ENCODE measurements around the gene KRTAP10-4.
"Not testable (repeated sequence)": the region's sequence is repeated elsewhere in the genome, so short reads cannot be mapped to it uniquely, and the experiment has no call there.

KRTAP10-4 gene, protein sequence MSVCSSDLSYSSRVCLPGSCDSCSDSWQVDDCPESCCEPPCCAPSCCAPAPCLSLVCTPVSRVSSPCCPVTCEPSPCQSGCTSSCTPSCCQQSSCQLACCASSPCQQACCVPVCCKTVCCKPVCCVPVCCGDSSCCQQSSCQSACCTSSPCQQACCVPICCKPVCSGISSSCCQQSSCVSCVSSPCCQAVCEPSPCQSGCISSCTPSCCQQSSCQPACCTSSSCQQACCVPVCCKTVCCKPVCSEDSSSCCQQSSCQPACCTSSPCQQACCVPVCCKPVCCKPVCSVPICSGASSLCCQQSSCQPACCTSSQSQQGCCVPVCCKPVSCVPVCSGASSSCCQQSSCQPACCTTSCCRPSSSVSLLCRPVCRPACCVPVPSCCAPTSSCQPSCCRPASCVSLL

DNA sequence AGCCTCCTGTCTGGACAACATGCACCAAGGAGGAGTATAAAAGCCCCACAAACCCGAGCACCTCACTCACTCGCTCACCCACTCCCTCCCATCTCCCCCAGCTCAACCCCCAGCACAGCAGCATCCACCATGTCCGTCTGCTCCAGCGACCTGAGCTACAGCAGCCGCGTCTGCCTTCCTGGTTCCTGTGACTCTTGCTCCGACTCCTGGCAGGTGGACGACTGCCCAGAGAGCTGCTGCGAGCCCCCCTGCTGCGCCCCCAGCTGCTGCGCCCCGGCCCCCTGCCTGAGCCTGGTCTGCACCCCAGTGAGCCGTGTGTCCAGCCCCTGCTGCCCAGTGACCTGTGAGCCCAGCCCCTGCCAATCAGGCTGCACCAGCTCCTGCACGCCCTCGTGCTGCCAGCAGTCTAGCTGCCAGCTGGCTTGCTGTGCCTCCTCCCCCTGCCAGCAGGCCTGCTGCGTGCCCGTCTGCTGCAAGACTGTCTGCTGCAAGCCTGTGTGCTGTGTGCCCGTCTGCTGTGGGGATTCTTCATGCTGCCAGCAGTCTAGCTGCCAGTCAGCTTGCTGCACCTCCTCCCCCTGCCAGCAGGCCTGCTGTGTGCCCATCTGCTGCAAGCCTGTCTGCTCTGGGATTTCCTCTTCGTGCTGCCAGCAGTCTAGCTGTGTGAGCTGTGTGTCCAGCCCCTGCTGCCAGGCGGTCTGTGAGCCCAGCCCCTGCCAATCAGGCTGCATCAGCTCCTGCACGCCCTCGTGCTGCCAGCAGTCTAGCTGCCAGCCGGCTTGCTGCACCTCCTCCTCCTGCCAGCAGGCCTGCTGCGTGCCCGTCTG is at the start of gene KRTAP10-4:
Gene KRTAP10-4, plus strand, starts transcription at position 100 of the 827 bp plus-strand sequence. Its CDS starts 30 bp downstream, at position 130.
- DNase-seq: not testable (repeated sequence)

DNA sequence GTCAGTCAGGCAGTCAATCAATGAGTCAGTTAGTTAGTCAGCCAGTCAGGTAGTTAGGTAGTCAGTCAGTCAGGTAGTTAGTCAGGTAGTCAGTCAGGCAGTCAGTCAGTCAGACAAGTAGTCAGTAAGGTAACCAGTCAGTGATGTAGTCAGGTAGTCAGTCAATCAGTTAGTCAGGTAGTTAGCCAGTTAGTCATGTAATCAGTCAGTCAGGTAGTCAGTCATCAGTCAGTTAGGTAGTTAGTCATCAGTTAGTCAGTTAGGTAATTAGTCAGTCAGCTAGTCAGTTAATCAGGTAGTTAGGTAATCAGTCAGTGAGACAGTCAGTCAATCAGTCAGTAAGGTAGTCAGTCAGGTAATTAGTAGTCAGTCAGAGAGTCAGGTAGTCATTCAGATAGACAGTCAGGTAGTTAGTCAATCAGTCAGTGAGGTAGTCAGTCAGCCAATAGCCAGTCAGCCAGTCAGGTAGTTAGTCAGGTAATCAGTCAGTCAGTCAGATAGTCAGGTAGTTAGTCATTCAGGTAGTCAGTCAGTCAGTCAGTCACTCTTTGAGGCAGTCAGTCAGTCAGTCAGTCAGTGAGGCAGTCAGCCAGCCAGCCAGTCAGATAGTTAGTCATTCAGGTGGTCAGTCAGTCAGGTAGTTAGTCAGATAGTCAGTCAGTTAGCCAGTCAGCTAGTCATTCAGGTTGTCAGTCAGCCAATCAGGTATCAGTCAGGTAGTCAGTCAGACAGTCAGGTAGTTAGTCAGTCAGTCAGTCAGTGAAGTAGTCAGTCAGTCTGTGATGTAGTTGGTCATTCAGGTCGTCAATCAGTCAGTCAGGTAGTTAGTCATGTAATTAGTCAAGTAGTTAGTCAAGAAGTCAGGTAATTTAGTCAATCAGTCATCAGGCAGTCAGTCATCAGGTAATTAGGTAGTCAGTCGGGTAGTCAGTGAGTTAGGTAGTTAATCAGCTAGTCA is 48.8 kb upstream of the KRTAP10-4 start:
- no peak for DNase-seq

GRCh38 chr21:44525391-44526095 is 48.0 kb upstream of the KRTAP10-4 start:
- no peak for DNase-seq

DNA sequence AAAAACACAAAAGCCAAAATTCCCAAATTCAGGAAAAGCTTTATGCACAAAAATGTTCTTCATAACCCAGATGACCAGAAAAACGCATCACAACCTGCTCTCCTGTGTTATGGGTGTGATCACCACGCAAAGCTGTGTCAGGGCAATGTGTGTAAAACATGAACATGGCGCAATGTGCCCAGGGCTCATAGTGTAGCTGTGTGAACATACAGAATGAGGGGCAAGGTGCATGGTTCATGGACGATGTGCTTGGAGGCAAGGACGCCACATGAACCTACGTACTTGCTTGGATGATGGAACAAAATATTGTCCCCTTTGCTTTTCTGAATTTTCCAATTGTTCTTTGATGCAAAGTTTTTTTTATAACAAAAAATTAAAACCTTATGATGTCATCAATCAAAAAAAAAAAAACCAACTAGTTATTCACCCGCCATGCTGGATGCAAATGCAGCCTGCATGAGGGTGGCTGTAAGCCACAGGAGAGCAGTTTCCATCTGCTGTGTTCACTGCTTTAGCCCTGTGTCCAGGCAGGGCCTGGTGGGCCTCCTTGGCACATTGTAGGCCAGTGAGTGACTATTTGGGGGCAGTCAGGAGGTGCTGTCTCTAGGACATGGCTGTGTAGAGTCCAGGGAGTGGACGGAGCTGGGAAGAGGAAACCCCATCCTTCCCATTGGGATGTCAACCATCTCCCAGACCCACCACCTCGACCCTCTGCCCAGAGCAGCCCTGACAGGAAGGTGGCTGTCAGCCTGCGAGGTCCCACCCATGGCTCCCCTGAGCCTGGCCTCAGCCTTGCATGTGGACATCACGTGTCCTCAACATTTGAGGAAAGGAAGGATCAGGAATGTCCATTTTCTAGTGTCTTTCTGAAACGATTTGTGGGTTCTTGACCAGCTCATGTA is 47.2 kb upstream of the KRTAP10-4 start:
- DNase-seq: no peak

DNA sequence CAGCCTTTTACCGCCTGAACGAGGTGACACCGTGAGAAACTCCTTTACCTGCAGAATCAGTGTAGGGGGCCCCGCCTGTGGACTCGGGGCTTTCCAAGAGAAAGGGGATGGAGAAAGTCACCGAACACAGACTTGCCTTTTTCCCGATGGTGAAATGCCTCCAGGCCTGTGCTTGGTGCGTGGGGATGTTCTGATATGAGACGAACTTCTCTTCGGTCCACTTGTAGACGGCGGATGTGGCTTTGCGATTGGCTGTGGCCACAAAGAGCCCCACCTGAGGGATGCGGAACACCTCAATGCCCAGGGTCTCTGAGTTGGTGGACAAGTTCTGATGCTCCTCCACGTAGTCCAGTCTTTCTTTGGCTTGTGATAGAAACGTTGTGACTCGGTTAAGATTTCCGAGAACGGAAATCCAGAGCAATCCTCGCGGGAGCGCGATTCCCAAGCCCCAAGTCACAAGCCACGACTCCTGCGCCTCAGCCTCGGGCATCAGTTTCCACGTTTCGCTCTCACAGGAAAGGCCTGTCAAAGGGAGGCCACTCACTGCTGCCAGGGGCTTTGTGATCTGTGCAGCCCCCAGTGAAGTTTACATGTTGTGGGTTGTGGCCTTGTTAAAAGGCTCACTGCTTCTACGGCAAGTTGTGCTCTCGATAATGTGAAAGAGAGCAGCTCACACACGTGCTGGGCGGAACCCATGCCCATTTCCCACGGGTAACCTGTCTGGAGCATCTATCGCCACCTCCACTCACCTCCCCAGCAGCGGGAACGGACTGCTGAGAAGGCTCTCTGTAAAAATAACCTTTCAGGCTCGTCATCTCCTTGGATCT is 46.2 kb upstream of the KRTAP10-4 start:
- DNase-seq: no peak

GRCh38 chr21:44527983-44528633 is 45.4 kb upstream of the KRTAP10-4 start:
- DNase-seq: no peak

- no peak for DNase-seq
Observed at GRCh38 chr21:44528634-44528995, 44.9 kb upstream of the KRTAP10-4 start.

DNA sequence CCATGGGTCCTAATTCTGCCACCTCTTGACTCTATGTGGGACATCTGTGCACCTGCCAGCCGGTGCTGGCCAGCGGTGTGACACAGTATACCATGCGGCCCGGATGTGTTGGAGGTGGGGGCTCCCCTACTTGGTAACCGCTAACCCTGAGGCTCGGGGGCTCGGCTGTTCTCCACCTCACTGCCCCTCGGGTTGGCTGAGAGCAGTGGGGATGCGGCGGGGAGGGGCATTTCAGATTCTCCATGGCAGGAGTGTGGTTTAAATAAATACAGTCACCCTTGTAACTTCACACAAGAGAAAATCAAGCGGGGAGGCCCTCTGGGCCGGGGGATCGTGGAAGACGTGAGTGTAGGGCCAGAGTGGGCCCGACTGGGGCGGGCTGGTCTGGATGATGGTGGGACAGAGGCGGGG is 44.5 kb upstream of the KRTAP10-4 start:
- DNase-seq: no peak

DNA sequence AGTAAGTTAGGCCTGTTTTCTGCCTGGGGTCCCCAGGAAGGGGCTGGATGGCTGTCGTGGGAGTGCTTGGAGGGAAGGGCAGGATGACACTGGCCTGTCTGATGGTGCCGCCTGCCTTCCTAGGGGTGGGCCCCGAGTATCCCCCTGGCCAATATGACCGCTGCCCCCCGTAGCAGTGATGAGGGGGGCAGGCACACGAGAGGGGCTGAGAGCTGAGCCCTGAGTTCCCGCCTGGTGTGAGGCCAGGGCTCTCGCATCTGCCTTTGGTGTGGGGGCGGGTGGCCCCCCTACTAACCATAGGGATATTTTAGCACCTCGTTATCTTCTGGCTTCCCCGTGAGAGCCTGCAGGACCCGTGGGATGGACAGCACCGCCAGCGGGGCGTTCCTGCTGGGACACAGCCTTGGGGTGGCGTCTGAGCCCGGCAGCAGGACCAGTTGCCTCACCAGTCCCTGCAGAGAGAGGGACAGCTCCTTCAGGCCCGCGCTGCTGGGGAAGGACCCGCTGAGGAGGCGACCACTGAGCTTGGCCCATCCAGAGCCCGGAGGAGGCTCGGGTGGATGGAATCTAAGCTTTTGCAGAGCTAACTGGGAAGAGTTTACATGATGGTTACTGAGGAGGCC is 43.9 kb upstream of the KRTAP10-4 start:
- DNase-seq: no peak

- DNase-seq: no peak
Observed at GRCh38 chr21:44530221-44530902, 43.2 kb upstream of the KRTAP10-4 start.

DNA sequence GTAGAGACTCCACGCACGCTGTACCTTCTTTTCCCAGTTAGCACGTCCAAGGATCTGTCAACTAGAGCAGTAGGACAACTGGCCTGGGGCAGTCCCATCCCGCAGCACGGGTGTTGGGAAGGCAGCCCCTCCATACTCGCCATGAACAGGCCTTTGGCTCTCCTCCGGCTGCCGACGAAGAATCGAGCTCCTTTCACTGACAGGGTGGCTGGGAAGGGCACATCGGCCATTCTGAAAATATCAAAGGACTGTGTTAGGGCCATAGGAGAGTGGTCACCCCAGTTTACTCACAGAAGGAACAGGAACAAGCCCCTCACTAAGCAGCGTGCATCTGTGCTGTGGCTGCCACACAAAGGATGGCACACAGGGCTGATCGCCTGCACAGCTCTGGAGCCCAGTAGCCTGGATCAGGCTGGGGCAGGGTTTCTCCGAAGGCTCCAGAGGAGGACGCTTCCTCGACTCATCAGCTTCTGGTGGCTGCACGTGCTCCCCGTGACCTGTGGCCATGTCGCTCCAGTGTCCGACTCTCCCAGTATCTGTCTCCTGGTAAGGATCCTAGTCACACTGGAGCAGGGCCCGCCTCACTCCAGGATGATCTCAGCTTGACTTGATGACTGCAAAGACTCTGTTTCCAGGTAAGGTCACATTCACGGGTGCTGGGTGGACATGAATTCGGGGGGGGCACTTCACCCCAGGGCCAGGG is 42.5 kb upstream of the KRTAP10-4 start:
- no peak for DNase-seq

- no peak for DNase-seq
Observed at GRCh38 chr21:44531606-44532564, 41.6 kb upstream of the KRTAP10-4 start.

DNA sequence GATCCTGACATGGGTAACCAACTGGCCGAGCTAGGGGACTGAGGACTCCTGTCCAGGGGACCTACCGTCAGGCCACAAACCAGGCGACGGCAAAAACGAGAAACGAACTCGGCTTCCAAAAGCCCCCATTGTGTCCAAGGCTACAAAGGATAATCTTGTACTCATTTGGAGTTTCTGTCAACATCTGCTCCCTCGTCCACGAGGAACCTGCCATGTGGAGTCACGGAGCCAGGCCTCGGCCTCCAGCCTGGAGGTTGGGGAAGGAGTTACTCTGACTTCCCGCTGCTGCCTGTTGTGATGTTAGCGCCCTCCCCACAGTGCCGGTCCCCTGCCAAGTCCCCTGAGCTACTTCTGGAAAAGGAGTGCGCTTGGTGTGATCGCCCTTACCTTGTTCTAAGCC is 40.8 kb upstream of the KRTAP10-4 start:
- no peak for DNase-seq

- no peak for DNase-seq
Observed at GRCh38 chr21:44533121-44533890, 40.2 kb upstream of the KRTAP10-4 start.

GRCh38 chr21:44533891-44534627 is 39.5 kb upstream of the KRTAP10-4 start:
- DNase-seq: no peak
